Measurements from ENCODE around the gene TBCK. TPM values are rescaled to one million over a fixed set of nuclear protein-coding genes. Genes with fewer than 3 reads are reported as not detected.

Gene TBCK
- total and polyA plus RNA-seq, 2 of the 13 experiments (the other 11 are each of a cell fraction or from before 2014, with no cell fraction given), result 51.0 to 62.4 TPM

DNA sequence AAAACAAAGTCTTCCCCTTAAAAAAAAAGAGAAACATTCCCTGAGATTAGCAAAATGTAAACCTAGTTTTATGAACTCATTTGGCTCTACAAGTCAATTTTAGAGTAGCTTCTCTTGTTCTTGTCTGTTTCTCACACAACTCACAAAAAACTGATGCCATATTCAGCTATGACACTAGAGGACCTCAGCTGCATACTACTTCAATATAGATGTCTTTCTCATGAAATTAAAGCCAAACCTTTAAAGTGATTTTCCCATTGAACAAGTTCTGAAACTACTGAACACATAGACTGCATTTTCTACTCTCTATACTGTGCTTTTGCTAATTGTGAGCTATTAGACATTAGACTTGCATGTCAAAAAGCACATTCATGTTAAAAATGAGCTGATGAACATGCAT is 49.8 kb downstream of the TBCK start (continued):
- TF ChIP-seq, protein P1, sequence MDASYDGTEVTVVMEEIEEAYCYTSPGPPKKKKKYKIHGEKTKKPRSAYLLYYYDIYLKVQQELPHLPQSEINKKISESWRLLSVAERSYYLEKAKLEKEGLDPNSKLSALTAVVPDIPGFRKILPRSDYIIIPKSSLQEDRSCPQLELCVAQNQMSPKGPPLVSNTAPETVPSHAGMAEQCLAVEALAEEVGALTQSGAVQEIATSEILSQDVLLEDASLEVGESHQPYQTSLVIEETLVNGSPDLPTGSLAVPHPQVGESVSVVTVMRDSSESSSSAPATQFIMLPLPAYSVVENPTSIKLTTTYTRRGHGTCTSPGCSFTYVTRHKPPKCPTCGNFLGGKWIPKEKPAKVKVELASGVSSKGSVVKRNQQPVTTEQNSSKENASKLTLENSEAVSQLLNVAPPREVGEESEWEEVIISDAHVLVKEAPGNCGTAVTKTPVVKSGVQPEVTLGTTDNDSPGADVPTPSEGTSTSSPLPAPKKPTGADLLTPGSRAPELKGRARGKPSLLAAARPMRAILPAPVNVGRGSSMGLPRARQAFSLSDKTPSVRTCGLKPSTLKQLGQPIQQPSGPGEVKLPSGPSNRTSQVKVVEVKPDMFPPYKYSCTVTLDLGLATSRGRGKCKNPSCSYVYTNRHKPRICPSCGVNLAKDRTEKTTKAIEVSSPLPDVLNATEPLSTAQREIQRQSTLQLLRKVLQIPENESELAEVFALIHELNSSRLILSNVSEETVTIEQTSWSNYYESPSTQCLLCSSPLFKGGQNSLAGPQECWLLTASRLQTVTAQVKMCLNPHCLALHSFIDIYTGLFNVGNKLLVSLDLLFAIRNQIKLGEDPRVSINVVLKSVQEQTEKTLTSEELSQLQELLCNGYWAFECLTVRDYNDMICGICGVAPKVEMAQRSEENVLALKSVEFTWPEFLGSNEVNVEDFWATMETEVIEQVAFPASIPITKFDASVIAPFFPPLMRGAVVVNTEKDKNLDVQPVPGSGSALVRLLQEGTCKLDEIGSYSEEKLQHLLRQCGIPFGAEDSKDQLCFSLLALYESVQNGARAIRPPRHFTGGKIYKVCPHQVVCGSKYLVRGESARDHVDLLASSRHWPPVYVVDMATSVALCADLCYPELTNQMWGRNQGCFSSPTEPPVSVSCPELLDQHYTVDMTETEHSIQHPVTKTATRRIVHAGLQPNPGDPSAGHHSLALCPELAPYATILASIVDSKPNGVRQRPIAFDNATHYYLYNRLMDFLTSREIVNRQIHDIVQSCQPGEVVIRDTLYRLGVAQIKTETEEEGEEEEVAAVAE (CRISPR knock-in tag; IDR thresholded peaks at IDR 0.05; ENCODE audit: borderline replicate concordance), result 0 out of 2 replicates have a peak, but pooled peaks have one; percentile 45
- TF ChIP-seq HOMEZ (CRISPR knock-in tag; IDR thresholded peaks at IDR 0.05; ENCODE audit: low read depth) (peak; percentile 52; the same call in 1 of the 2 replicates), ZNF124 (CRISPR knock-in tag; IDR thresholded peaks at IDR 0.05) (no peak), GATAD1 (CRISPR knock-in tag; IDR thresholded peaks at IDR 0.05) (0 out of 2 replicates have a peak, but pooled peaks have one; percentile 15), AKAP8 (CRISPR knock-in tag; IDR thresholded peaks at IDR 0.05) (no peak), MIER3 (CRISPR knock-in tag; IDR thresholded peaks at IDR 0.05; ENCODE audit: borderline replicate concordance) (0 out of 2 replicates have a peak, but pooled peaks have one; percentile 34), JUND (CRISPR knock-in tag; IDR thresholded peaks at IDR 0.05) (no peak), PLRG1 (conservative IDR thresholded peaks at IDR 0.05) (no peak), MIXL1 (CRISPR knock-in tag; IDR thresholded peaks at IDR 0.05) (peak; percentile 66), ZBTB46 (CRISPR knock-in tag; IDR thresholded peaks at IDR 0.05; ENCODE audit: borderline replicate concordance) (no peak), ZNF160 (CRISPR knock-in tag; IDR thresholded peaks at IDR 0.05) (no peak), RBAK (CRISPR knock-in tag; IDR thresholded peaks at IDR 0.05) (no peak), SATB2 (CRISPR knock-in tag; IDR thresholded peaks at IDR 0.05) (no peak), MED13 (CRISPR knock-in tag; IDR thresholded peaks at IDR 0.05) (no peak)
- TF ChIP-seq, protein P2, sequence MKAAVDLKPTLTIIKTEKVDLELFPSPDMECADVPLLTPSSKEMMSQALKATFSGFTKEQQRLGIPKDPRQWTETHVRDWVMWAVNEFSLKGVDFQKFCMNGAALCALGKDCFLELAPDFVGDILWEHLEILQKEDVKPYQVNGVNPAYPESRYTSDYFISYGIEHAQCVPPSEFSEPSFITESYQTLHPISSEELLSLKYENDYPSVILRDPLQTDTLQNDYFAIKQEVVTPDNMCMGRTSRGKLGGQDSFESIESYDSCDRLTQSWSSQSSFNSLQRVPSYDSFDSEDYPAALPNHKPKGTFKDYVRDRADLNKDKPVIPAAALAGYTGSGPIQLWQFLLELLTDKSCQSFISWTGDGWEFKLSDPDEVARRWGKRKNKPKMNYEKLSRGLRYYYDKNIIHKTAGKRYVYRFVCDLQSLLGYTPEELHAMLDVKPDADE (CRISPR knock-in tag; IDR thresholded peaks at IDR 0.05), result no peak
- TF ChIP-seq, protein P3, sequence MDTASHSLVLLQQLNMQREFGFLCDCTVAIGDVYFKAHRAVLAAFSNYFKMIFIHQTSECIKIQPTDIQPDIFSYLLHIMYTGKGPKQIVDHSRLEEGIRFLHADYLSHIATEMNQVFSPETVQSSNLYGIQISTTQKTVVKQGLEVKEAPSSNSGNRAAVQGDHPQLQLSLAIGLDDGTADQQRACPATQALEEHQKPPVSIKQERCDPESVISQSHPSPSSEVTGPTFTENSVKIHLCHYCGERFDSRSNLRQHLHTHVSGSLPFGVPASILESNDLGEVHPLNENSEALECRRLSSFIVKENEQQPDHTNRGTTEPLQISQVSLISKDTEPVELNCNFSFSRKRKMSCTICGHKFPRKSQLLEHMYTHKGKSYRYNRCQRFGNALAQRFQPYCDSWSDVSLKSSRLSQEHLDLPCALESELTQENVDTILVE (CRISPR knock-in tag; IDR thresholded peaks at IDR 0.05), result peak; percentile 54; the same call in 1 of the 2 replicates
